Testis (tissue), 3 donors: ENCODE results near the gene PI16. TPM values are rescaled to one million over a fixed set of nuclear protein-coding genes. Genes with fewer than 3 reads are reported as not detected.

Source experiments
- DNase-seq: peaks from one replicate; pipeline ENCODE4 v3.0.0-alpha.2; 2019
- H3K27ac ChIP-seq, 2 donors: fragments of 200-600 bp; sonication (generic); one replicate each; pipeline ENCODE4 v1.5.1; 2019
- H3K27me3 ChIP-seq: fragments of 200-600 bp; sonication (generic); one replicate; pipeline ENCODE4 v1.5.1; 2019
- H3K36me3 ChIP-seq: fragments of 200-600 bp; sonication (generic); one replicate; pipeline ENCODE4 v1.5.1; 2017; ENCODE audit warnings: low read depth; ENCODE audit errors: missing control alignments
- H3K4me1 ChIP-seq: fragments of 200-600 bp; sonication (generic); one replicate; pipeline ENCODE4 v1.5.1; 2019
- H3K4me3 ChIP-seq, 2 donors: fragments of 200-600 bp; sonication (generic); one replicate each; pipeline ENCODE4 v1.5.1; 2017 to 2019
- H3K9me3 ChIP-seq: fragments of 200-600 bp; sonication (generic); one replicate; pipeline ENCODE4 v1.5.1; 2017
- POLR2A ChIP-seq: fragments of 450-650 bp; IDR thresholded peaks from one replicate; pipeline ENCODE4 v1.6.1; 2017; ENCODE audit warnings: antibody characterized with exemption, mild to moderate bottlenecking, moderate library complexity
- WGBS, 2 donors: methylation state at CpG; one replicate each; pipeline ENCODE4 v1.1.5; 2018; 5-methylcytosine and 5-hydroxymethylcytosine counted together
- intact Hi-C: fragments of 100-400 bp; cut with DNase I; formaldehyde crosslinking; loops from one replicate; pipeline ENCODE4 v1.15.1; 2023; ENCODE audit warnings: low total_unique reads
- polyA plus RNA-seq: library from polyadenylated mRNA; stranded (reverse); fragments of 350-450 nt; fragmentation: Illumina TruSeq; extraction: RNeasy Lipid Tissue Mini Kit (QIAGEN cat#74804); gene quantifications from one replicate; pipeline ENCODE4 v1.2.3, GENCODE V29; 2014; ENCODE audit warnings: low read depth, low replicate concordance; ENCODE audit not compliant: insufficient read depth
- total RNA-seq, 2 donors: library from RNA; depleted of rRNA; stranded (reverse); fragments of >200 nt; gene quantifications; one replicate each; pipeline ENCODE4 v1.2.3, GENCODE V29; 2016
- TF ChIP-seq, protein P1 (sequence below), 3 experiments: fragments of 450-650 bp in 2 of 3; fragments of 200-600 bp in 1 of 3; sonication (generic) in 1 of 3; IDR thresholded peaks; one replicate each; pipeline ENCODE4 v1.5.1; 2016 to 2019; ENCODE audit warnings: antibody characterized with exemption in 3 of 3, mild to moderate bottlenecking in 2 of 3, moderate library complexity in 1 of 3

PI16 gene
- total and polyA plus RNA-seq, 3 donors from 2014 or later, result 9.8 to 79.3 (median 24.7) TPM

DNA sequence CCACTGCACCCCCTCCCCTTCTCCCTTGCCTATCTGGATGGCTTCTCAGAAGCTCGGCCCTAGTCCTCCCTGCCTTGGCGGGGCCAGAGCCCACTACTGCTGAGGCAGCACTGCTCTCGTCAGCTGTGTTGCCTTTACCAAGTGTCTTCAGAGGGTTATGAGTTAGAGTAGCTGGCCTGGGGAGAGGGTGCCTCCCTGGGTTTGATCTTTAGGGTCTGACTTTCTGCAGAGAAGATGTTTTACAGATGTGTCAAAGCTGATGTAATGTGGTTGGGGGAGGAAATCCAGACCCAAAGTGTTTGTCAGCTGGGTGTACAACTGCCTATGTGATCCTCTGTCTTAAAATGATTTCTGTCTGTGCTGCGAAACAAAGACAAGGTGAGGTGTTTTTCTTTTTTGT, 30.4 kb upstream of the PI16 start:
- Histone ChIP-seq H3K4me1 (no peaks in the 10 kb centered on the region), H3K27me3 (no peaks in the 10 kb centered on the region), H3K4me3 (no peak overlapping the region), H3K9me3 (no peaks in the 10 kb centered on the region), H3K36me3 (no peaks in the 10 kb centered on the region), H3K27ac (no peak overlapping the region)
- WGBS, 2 donors, result 89 to 94% methylated on average over 4 of the region's 4 CpGs
- no peak for TF ChIP-seq POLR2A
- TF ChIP-seq, protein P1, sequence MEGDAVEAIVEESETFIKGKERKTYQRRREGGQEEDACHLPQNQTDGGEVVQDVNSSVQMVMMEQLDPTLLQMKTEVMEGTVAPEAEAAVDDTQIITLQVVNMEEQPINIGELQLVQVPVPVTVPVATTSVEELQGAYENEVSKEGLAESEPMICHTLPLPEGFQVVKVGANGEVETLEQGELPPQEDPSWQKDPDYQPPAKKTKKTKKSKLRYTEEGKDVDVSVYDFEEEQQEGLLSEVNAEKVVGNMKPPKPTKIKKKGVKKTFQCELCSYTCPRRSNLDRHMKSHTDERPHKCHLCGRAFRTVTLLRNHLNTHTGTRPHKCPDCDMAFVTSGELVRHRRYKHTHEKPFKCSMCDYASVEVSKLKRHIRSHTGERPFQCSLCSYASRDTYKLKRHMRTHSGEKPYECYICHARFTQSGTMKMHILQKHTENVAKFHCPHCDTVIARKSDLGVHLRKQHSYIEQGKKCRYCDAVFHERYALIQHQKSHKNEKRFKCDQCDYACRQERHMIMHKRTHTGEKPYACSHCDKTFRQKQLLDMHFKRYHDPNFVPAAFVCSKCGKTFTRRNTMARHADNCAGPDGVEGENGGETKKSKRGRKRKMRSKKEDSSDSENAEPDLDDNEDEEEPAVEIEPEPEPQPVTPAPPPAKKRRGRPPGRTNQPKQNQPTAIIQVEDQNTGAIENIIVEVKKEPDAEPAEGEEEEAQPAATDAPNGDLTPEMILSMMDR (IDR thresholded peaks at IDR 0.05), result no peak
- DNase-seq, result no peak
- intact Hi-C loops, result no loop called here

DNA sequence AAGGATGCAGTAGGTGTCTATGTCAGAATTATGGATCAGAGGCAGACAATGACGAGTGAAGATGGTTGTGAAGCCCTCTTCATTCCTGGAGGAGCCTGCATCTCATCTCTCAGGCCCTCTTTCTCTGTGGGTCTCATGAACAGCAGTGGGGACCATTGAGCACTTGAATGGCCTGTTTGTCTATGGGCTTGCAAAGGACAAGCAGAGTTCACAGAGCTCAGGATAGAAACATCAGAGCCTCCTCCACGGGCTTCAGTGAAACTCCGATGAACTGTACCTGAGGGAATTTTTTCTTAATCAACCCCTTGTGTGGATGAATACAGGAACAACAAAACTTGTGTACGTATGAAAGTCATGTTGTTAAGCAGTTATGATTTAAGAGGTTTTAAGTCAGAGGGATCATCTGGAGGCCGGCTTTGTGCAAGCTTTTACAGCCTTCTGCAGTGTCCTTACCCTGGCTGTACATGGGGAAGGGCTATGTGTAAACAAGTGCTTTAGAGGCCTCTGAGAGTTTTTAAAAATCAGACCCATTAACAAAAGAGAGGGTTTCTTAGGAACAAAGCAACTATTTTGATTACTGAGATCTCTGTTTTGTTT, 29.7 kb upstream of the PI16 start:
- TF ChIP-seq POLR2A, result no peak
- TF ChIP-seq, protein P1 (IDR thresholded peaks at IDR 0.05), result no peak
- no peaks in the 10 kb centered on the region for H3K36me3 ChIP-seq

DNA sequence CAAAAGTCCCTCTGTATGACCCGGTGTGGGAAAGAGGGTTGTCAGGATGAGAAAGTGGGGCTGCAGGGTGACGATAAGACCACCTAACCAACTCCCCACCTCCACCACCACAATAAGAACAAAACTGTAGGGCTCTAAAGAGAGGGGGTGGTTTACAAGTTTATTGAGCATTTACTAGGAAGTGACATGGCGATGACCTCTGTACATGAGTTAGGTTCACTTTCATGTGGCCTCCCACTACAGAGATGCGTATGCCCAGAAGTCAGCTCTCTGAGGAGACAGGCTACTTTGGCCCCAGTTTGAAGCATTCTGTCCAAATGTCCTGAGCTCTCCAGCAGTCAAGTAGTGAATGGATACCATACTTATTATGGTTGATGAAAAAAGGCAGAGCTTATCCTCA, 28.7 kb upstream of the PI16 start:
- Histone ChIP-seq H3K27ac (no peak overlapping the region), H3K4me3 (no peak overlapping the region), H3K9me3 (no peaks in the 10 kb centered on the region), H3K27me3 (no peaks in the 10 kb centered on the region), H3K4me1 (no peaks in the 10 kb centered on the region), H3K36me3 (no peaks in the 10 kb centered on the region)
- WGBS, 2 donors, result 95 to 96% methylated on average over 4 of the region's 4 CpGs
- intact Hi-C loops, result no loop called here
- TF ChIP-seq, protein P1 (IDR thresholded peaks at IDR 0.05), result no peak
- TF ChIP-seq POLR2A, result no peak
- DNase-seq, result no peak

More for the DNA sequence above, 29.7 kb upstream of the PI16 start:
- Histone ChIP-seq H3K4me1 (no peaks in the 10 kb centered on the region), H3K27ac (no peak overlapping the region), H3K27me3 (no peaks in the 10 kb centered on the region), H3K4me3 (no peak overlapping the region), H3K9me3 (no peaks in the 10 kb centered on the region)
- intact Hi-C loops, result no loop called here
- 80 to 81% methylated on average over 5 of the region's 5 CpGs for WGBS, 2 donors
- no peak for DNase-seq

DNA sequence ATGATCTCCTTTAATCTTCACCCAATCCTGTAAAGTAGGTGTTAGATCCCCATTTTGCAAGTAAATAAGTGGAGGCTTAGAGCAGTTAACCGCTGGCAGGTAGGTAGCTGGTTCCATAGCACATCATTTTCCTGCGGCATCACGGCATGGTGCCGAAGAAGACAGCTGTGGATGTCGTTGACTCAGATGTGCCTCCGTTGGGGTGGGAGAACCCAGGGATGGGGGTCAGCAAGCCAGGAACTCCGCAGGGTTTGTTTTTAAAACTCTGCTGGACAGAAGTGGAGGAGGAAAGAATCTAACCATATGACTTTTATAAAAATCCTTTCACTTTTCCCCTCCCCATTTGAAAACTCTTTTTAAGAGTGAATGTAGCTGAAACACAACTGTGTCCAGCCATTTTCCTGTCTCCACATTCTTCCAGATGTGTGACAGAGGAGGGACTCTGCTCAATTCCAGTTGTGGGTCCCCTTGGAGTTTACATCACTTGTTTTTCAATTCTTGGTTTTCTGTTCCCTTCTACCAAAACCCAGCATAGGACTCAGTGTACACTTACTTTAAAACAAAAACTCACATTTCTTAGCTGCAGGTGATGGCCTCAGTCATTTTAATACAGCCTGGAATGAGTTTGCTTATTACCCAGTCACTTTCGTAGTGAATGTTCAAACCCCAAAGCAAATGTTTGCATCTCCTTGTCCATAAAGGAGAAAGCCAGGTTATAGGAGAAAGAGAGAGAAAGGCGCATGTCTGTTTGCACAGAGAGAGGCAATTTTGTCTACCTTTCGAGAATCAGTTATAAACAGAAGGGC, 27.6 kb upstream of the PI16 start:
- intact Hi-C loops, result no loop called here
- TF ChIP-seq, protein P1 (IDR thresholded peaks at IDR 0.05), result no peak
- no peak for TF ChIP-seq POLR2A
- Histone ChIP-seq H3K27me3 (no peaks in the 10 kb centered on the region), H3K27ac (no peak overlapping the region), H3K4me1 (no peaks in the 10 kb centered on the region), H3K9me3 (no peaks in the 10 kb centered on the region), H3K36me3 (no peaks in the 10 kb centered on the region), H3K4me3 (no peak overlapping the region)
- 85 to 89% methylated on average over 10 of the region's 10 CpGs for WGBS, 2 donors
- DNase-seq, result no peak
